ENCODE data around the gene KIF21A.

GRCh38 chr12:39441963-39442830 lies 723 bp downstream of the KIF21A start:
- TF ChIP-seq CTCF (IDR thresholded peaks at IDR 0.05; ENCODE audit: poor library complexity, severe bottlenecking) (no peak), EP300 (conservative IDR thresholded peaks at IDR 0.05; ENCODE audit: poor library complexity, severe bottlenecking) (peak; percentile 2), POLR2AphosphoS5 (IDR thresholded peaks at IDR 0.05) (peak; percentile 54), MXI1 (conservative IDR thresholded peaks at IDR 0.05; ENCODE audit: poor library complexity, severe bottlenecking) (peak; percentile 38)

All from neural cell (in vitro differentiated cells).